Lower leg skin (tissue), 3 donors: Measurements from ENCODE around the gene LSM3.

ENCODE experiments used
- CTCF ChIP-seq, 3 donors: fragments of 450-650 bp; IDR thresholded peaks; one replicate each; pipeline ENCODE4 v1.5.1; 2016; ENCODE audit warnings: antibody characterized with exemption in 3 of 3, mild to moderate bottlenecking in 3 of 3, moderate library complexity in 2 of 3
- POLR2A ChIP-seq, 2 donors: fragments of 450-650 bp; IDR thresholded peaks; one replicate each; pipeline ENCODE4 v1.6.1; 2016 to 2017; ENCODE audit warnings: antibody characterized with exemption in 2 of 2, mild to moderate bottlenecking in 1 of 2, moderate library complexity in 1 of 2

- TF ChIP-seq POLR2A (IDR thresholded peaks at IDR 0.05), result no peak
- no peak for TF ChIP-seq CTCF (IDR thresholded peaks at IDR 0.05)
Observed at GRCh38 chr3:14212032-14212431, 33.4 kb downstream of the LSM3 start.
